ENCODE results near the gene ZFAND6. TPM values are rescaled to one million over a fixed set of nuclear protein-coding genes. Genes with fewer than 3 reads are reported as not detected.

ZFAND6 gene

DNA sequence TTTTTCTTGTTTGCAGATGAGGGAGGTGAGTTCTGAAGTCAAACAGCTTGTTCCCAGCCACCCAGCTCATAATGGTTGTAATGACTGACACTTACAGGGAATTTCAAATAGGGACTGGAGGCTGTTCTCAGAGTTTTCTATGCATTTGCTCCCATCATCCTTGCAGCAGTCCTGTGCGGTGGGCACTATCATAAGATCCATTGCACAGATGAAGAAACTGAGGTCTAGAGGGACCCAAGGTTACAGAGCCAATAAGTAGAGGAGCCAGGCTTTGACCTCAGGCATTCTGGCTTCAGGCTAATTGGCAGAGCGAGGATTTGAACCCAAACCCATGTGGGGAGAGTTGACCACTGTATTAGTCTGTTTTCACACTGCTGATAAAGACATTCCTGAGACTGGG is 125.7 kb downstream of the ZFAND6 start:
- Histone ChIP-seq H4K91ac (ENCODE audit: low read depth, low read length, poor library complexity) (no peak overlapping the region), H3K14ac (ENCODE audit: low read length) (no peak overlapping the region), H3K9ac (ENCODE audit: low read depth, low read length, poor library complexity) (no peak overlapping the region), H3K27ac (replicated peaks; ENCODE audit: low read length) (no peak overlapping the region), H3K4ac (ENCODE audit: low read length) (no peak overlapping the region), H3K79me1 (ENCODE audit: low read depth, low read length) (no peaks in the 10 kb centered on the region), H2AK5ac (ENCODE audit: low read depth, low read length) (no peak overlapping the region), H3K18ac (ENCODE audit: low read length) (no peak overlapping the region), H2BK120ac (ENCODE audit: low read depth, low read length) (no peak overlapping the region), H3K4me2 (ENCODE audit: insufficient read depth, low read length, poor library complexity, severe bottlenecking) (no peak overlapping the region), H2BK12ac (ENCODE audit: low read length) (no peak overlapping the region), H2AFZ (ENCODE audit: low read length) (no peak overlapping the region), H2BK15ac (ENCODE audit: low read length) (no peak overlapping the region), H3K23ac (ENCODE audit: low read depth, low read length, poor library complexity) (no peak overlapping the region), H3K4me3 (ENCODE audit: low read length in 2 of 2) (no peak overlapping the region), H2BK5ac (ENCODE audit: low read length) (no peak overlapping the region), H4K8ac (ENCODE audit: low read depth, low read length) (no peak overlapping the region), H3K27me3 (ENCODE audit: control insufficient read depth in 3 of 3, insufficient read depth in 3 of 3, low read depth in 1 of 3, low read length in 3 of 3) (no peaks in the 10 kb centered on the region), H3K36me3 (replicated peaks in 1 of 2; ENCODE audit: control insufficient read depth in 2 of 2, insufficient read depth in 2 of 2, low read length in 2 of 2) (peaks cover 3 to 25% of the 10 kb centered on the region in 2 donors), H3K9me3 (replicated peaks in 1 of 2; ENCODE audit: control insufficient read depth in 2 of 2, insufficient read depth in 1 of 2, low read depth in 1 of 2, low read length in 2 of 2) (peaks cover 3 to 4% of the 10 kb centered on the region in 2 donors), H3K4me1 (ENCODE audit: control insufficient read depth in 2 of 2, insufficient read depth in 1 of 2, low read depth in 1 of 2, low read length in 2 of 2) (peaks cover 5 to 9% of the 10 kb centered on the region in 2 donors)
- no peak for DNase-seq (ENCODE audit: low spot score)
- WGBS, 2 donors (ENCODE audit: extremely low coverage in 2 of 2, insufficient read length in 2 of 2, insufficient replicate concordance in 1 of 2): no CpG with 5 or more reads among the region's 2 CpGs

DNA sequence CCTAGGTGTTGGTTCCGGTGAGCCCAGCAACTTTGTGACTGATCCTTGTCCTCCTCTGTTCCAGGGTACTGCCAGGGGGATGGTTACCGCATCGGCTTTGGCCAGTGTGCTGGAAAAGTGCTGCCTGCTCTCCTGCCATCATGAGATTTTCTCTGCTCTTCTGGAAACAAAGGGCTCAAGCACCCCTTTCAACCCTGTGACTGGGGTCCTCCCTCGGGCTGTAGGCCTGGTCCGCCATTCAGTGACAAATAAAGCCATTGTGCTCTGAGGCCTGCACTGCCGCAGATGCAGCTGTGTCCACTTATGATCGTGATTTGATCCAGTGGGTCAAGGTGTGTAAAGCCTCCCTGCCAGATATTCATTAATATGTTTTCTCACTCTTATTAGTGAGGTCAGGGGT is 126.6 kb downstream of the ZFAND6 start:
- Histone ChIP-seq H3K27me3 (ENCODE audit: control insufficient read depth in 3 of 3, insufficient read depth in 3 of 3, low read depth in 1 of 3, low read length in 3 of 3) (no peaks in the 10 kb centered on the region), H3K27ac (replicated peaks; ENCODE audit: low read length) (no peak overlapping the region), H3K9me3 (replicated peaks in 1 of 2; ENCODE audit: control insufficient read depth in 2 of 2, insufficient read depth in 1 of 2, low read depth in 1 of 2, low read length in 2 of 2) (peaks cover 3 to 4% of the 10 kb centered on the region in 2 donors), H3K4me3 (ENCODE audit: low read length in 2 of 2) (no peak overlapping the region), H3K4ac (ENCODE audit: low read length) (no peak overlapping the region), H2AK5ac (ENCODE audit: low read depth, low read length) (peak overlapping the region; percentile 60), H2BK12ac (ENCODE audit: low read length) (peak overlapping the region; percentile 42), H3K9ac (ENCODE audit: low read depth, low read length, poor library complexity) (no peak overlapping the region), H3K4me2 (ENCODE audit: insufficient read depth, low read length, poor library complexity, severe bottlenecking) (no peak overlapping the region), H4K91ac (ENCODE audit: low read depth, low read length, poor library complexity) (no peak overlapping the region), H4K8ac (ENCODE audit: low read depth, low read length) (no peak overlapping the region), H2BK5ac (ENCODE audit: low read length) (no peak overlapping the region), H3K14ac (ENCODE audit: low read length) (no peak overlapping the region), H3K79me1 (ENCODE audit: low read depth, low read length) (no peaks in the 10 kb centered on the region), H2BK15ac (ENCODE audit: low read length) (no peak overlapping the region), H2AFZ (ENCODE audit: low read length) (no peak overlapping the region), H3K36me3 (replicated peaks in 1 of 2; ENCODE audit: control insufficient read depth in 2 of 2, insufficient read depth in 2 of 2, low read length in 2 of 2) (peaks cover 3 to 22% of the 10 kb centered on the region in 2 donors), H2BK120ac (ENCODE audit: low read depth, low read length) (no peak overlapping the region), H3K23ac (ENCODE audit: low read depth, low read length, poor library complexity) (no peak overlapping the region), H3K18ac (ENCODE audit: low read length) (peak overlapping the region; percentile 83), H3K4me1 (ENCODE audit: control insufficient read depth in 2 of 2, insufficient read depth in 1 of 2, low read depth in 1 of 2, low read length in 2 of 2) (peaks cover 5 to 9% of the 10 kb centered on the region in 2 donors)
- no peak for DNase-seq (ENCODE audit: low spot score)
- no CpG with 5 or more reads among the region's 7 CpGs for WGBS, 2 donors (ENCODE audit: extremely low coverage in 2 of 2, insufficient read length in 2 of 2, insufficient replicate concordance in 1 of 2)

DNA sequence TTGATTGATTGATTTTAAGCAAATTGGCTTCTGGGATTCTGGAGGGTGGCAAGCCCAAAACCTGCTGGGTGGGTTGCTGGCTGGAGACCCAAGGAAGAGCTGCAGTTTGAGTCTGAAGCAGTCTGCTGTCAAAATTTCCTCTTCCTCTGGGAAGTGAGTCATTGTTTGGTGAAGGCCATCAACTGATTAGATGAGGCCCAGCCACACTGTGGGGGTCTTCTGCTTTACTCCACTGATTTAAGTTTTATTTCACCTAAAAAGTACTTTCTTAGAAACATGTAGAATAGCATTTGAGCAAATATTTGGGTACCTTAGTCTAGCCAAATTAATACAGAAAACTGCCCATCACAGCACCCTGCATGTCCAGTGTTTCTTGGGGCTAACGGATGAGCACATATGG is 127.1 kb downstream of the ZFAND6 start:
- no peak overlapping the region for H2BK5ac ChIP-seq (ENCODE audit: low read length)
- H3K4me2 ChIP-seq (ENCODE audit: insufficient read depth, low read length, poor library complexity, severe bottlenecking): no peak overlapping the region
- H4K8ac ChIP-seq (ENCODE audit: low read depth, low read length): no peak overlapping the region
- no peaks in the 10 kb centered on the region for H3K79me1 ChIP-seq (ENCODE audit: low read depth, low read length)
- no peak overlapping the region for H2AK5ac ChIP-seq (ENCODE audit: low read depth, low read length)
- H2AFZ ChIP-seq (ENCODE audit: low read length): no peak overlapping the region
- H2BK120ac ChIP-seq (ENCODE audit: low read depth, low read length): no peak overlapping the region
- no peak overlapping the region for H3K18ac ChIP-seq (ENCODE audit: low read length)
- no peak overlapping the region for H3K14ac ChIP-seq (ENCODE audit: low read length)
- no peak overlapping the region for H4K91ac ChIP-seq (ENCODE audit: low read depth, low read length, poor library complexity)
- H3K9ac ChIP-seq (ENCODE audit: low read depth, low read length, poor library complexity): no peak overlapping the region
- DNase-seq (ENCODE audit: low spot score): no peak
- peaks cover 3 to 20% of the 10 kb centered on the region in 2 donors for H3K36me3 ChIP-seq (replicated peaks in 1 of 2; ENCODE audit: control insufficient read depth in 2 of 2, insufficient read depth in 2 of 2, low read length in 2 of 2)
- peaks cover 3 to 4% of the 10 kb centered on the region in 2 donors for H3K9me3 ChIP-seq (replicated peaks in 1 of 2; ENCODE audit: control insufficient read depth in 2 of 2, insufficient read depth in 1 of 2, low read depth in 1 of 2, low read length in 2 of 2)
- no peak overlapping the region for H2BK15ac ChIP-seq (ENCODE audit: low read length)
- no peak overlapping the region for H2BK12ac ChIP-seq (ENCODE audit: low read length)
- H3K27ac ChIP-seq (replicated peaks; ENCODE audit: low read length): no peak overlapping the region
- no peak overlapping the region for H3K23ac ChIP-seq (ENCODE audit: low read depth, low read length, poor library complexity)
- H3K27me3 ChIP-seq (ENCODE audit: control insufficient read depth in 3 of 3, insufficient read depth in 3 of 3, low read depth in 1 of 3, low read length in 3 of 3): no peaks in the 10 kb centered on the region
- no peak overlapping the region for H3K4me3 ChIP-seq (ENCODE audit: low read length in 2 of 2)
- H3K4ac ChIP-seq (ENCODE audit: low read length): no peak overlapping the region
- H3K4me1 ChIP-seq (ENCODE audit: control insufficient read depth in 2 of 2, insufficient read depth in 1 of 2, low read depth in 1 of 2, low read length in 2 of 2): peaks cover 5 to 9% of the 10 kb centered on the region in 2 donors
- no CpG with 5 or more reads among the region's 1 CpG for WGBS, 2 donors (ENCODE audit: extremely low coverage in 2 of 2, insufficient read length in 2 of 2, insufficient replicate concordance in 1 of 2)

Small RNA genes lying within 50 kb of the gene (small RNA-seq; reads per million reads assigned to genes)
- gene RF00017 (ENCODE audit: insufficient read depth): not detected

Data from neuronal stem cell (in vitro differentiated cells).